Activated naive CD4-positive, alpha-beta T cell treated with anti-CD3 and anti-CD28 coated beads, Interleukin-2, amount 10 ng/mL, durations not matched to agents 7 days and 5 days (primary cell): Measurements from ENCODE around the gene SDF4.
"Not testable (repeated sequence)": the region's sequence is repeated elsewhere in the genome, so short reads cannot be mapped to it uniquely, and the experiment has no call there.

Experiments
- CTCF ChIA-PET: fragments of 350-600 bp; sonication (Branson Sonifier 250); formaldehyde crosslinking; loops from one replicate; lab custom pipeline; 2021; ENCODE audit warnings: antibody characterized with exemption; lab: Charles Lee
- DNase-seq: peaks from one replicate; pipeline ENCODE4 v3.0.0-alpha.2; 2020
- H3K27ac Mint-ChIP-seq: one replicate; pipeline ENCODE4 v1.8.0; 2021; ENCODE audit warnings: mild to moderate bottlenecking, moderate library complexity, mixed read lengths
- H3K27me3 Mint-ChIP-seq: one replicate; pipeline ENCODE4 v1.8.0; 2021; ENCODE audit warnings: mild to moderate bottlenecking, mixed read lengths
- H3K36me3 Mint-ChIP-seq: one replicate; pipeline ENCODE4 v1.8.0; 2021; ENCODE audit warnings: mixed read lengths
- H3K4me1 Mint-ChIP-seq: one replicate; pipeline ENCODE4 v1.8.0; 2021; ENCODE audit warnings: mixed read lengths
- H3K4me3 Mint-ChIP-seq: one replicate; pipeline ENCODE4 v1.8.0; 2021; ENCODE audit warnings: mild to moderate bottlenecking, moderate library complexity, mixed read lengths
- H3K9me3 Mint-ChIP-seq: one replicate; pipeline ENCODE4 v1.8.0; 2021; ENCODE audit warnings: mixed read lengths

SDF4 gene

GRCh38 chr1:1253972-1254666, 22.3 kb upstream of the SDF4 start:
- Mint-ChIP-seq H3K4me1 (peaks cover 22% of the 10 kb centered on the region), H3K27ac (no peak overlapping the region), H3K4me3 (no peak overlapping the region), H3K36me3 (peaks cover 36% of the 10 kb centered on the region), H3K9me3 (no peaks in the 10 kb centered on the region), H3K27me3 (no peaks in the 10 kb centered on the region)
- no peak for DNase-seq
- CTCF ChIA-PET: no interaction called here

- Mint-ChIP-seq H3K27ac (no peak overlapping the region), H3K9me3 (no peaks in the 10 kb centered on the region), H3K27me3 (peaks cover under 1% of the 10 kb centered on the region), H3K4me3 (no peak overlapping the region), H3K4me1 (peaks cover 22% of the 10 kb centered on the region), H3K36me3 (peaks cover 33% of the 10 kb centered on the region)
- no peak for DNase-seq
- CTCF ChIA-PET: no interaction called here
These were observed 21.5 kb upstream of the SDF4 start for GRCh38 chr1:1253314-1253713.

- peaks cover 24% of the 10 kb centered on the region for H3K36me3 Mint-ChIP-seq
- peaks cover 19% of the 10 kb centered on the region for H3K4me1 Mint-ChIP-seq
- peak; percentile 84 for DNase-seq
- peaks cover 23% of the 10 kb centered on the region for H3K27me3 Mint-ChIP-seq
- H3K9me3 Mint-ChIP-seq: no peaks in the 10 kb centered on the region
- H3K27ac Mint-ChIP-seq: peak overlapping the region; percentile 88
- CTCF ChIA-PET: interaction anchor here (1.0 to 2.4 kb wide), 4 partner anchors 16 to 129 kb away, joined by 3 to 26 read pairs (median 4); no protein-coding TSS in a partner anchor
- H3K4me3 Mint-ChIP-seq: peak overlapping the region; percentile 18
These were observed 19.0 kb upstream of the SDF4 start for GRCh38 chr1:1250786-1251284.

GRCh38 chr1:1248009-1248913, 16.5 kb upstream of the SDF4 start:
- H3K4me3 Mint-ChIP-seq, H3K27ac Mint-ChIP-seq, DNase-seq, H3K9me3 Mint-ChIP-seq, CTCF ChIA-PET: not testable (repeated sequence)
- Mint-ChIP-seq H3K4me1 (peaks cover 19% of the 10 kb centered on the region), H3K27me3 (peaks cover 37% of the 10 kb centered on the region), H3K36me3 (peaks cover 11% of the 10 kb centered on the region)

GRCh38 chr1:1247341-1247913, 15.6 kb upstream of the SDF4 start:
- H3K4me1 Mint-ChIP-seq: peaks cover 19% of the 10 kb centered on the region
- CTCF ChIA-PET: no interaction called here
- peaks cover 4% of the 10 kb centered on the region for H3K36me3 Mint-ChIP-seq
- no peak for DNase-seq
- peaks cover 37% of the 10 kb centered on the region for H3K27me3 Mint-ChIP-seq
- no peak overlapping the region for H3K27ac Mint-ChIP-seq
- H3K4me3 Mint-ChIP-seq: no peak overlapping the region
- no peaks in the 10 kb centered on the region for H3K9me3 Mint-ChIP-seq

- no peak for DNase-seq
- CTCF ChIA-PET: no interaction called here
- Mint-ChIP-seq H3K4me1 (peaks cover 16% of the 10 kb centered on the region), H3K27me3 (peaks cover 37% of the 10 kb centered on the region), H3K27ac (no peak within 1 kb of the TSS), H3K9me3 (no peaks in the 10 kb centered on the region), H3K4me3 (no peak within 1 kb of the TSS), H3K36me3 (peaks cover 2% of the 10 kb centered on the region)
These were observed 15.0 kb upstream of the SDF4 start, which contains the start of gene C1QTNF12 for GRCh38 chr1:1246577-1247340. Gene C1QTNF12, minus strand, starts transcription at chr1:1246722. Its CDS starts 32 bp downstream, at chr1:1246690.

GRCh38 chr1:1245817-1246576, 14.2 kb upstream of the SDF4 start:
- DNase-seq: no peak
- peaks cover 14% of the 10 kb centered on the region for H3K4me1 Mint-ChIP-seq
- no peak overlapping the region for H3K27ac Mint-ChIP-seq
- H3K36me3 Mint-ChIP-seq: peaks cover under 1% of the 10 kb centered on the region
- H3K27me3 Mint-ChIP-seq: peaks cover 37% of the 10 kb centered on the region
- CTCF ChIA-PET: no interaction called here
- no peaks in the 10 kb centered on the region for H3K9me3 Mint-ChIP-seq
- no peak overlapping the region for H3K4me3 Mint-ChIP-seq

- no peak overlapping the region for H3K27ac Mint-ChIP-seq
- no peak overlapping the region for H3K4me3 Mint-ChIP-seq
- peaks cover 37% of the 10 kb centered on the region for H3K27me3 Mint-ChIP-seq
- H3K36me3 Mint-ChIP-seq: no peaks in the 10 kb centered on the region
- H3K4me1 Mint-ChIP-seq: peaks cover 7% of the 10 kb centered on the region
- CTCF ChIA-PET: no interaction called here
- H3K9me3 Mint-ChIP-seq: no peaks in the 10 kb centered on the region
- no peak for DNase-seq
These were observed 13.5 kb upstream of the SDF4 start for GRCh38 chr1:1245178-1245816.

- Mint-ChIP-seq H3K27ac (no peak overlapping the region), H3K4me3 (no peak overlapping the region), H3K4me1 (no peaks in the 10 kb centered on the region), H3K27me3 (peaks cover 37% of the 10 kb centered on the region), H3K36me3 (no peaks in the 10 kb centered on the region), H3K9me3 (no peaks in the 10 kb centered on the region)
- no peak for DNase-seq
- CTCF ChIA-PET: no interaction called here
These were observed 12.5 kb upstream of the SDF4 start for GRCh38 chr1:1244192-1244811.

GRCh38 chr1:1243807-1244191, 12.0 kb upstream of the SDF4 start:
- Mint-ChIP-seq H3K27me3 (peaks cover 40% of the 10 kb centered on the region), H3K36me3 (no peaks in the 10 kb centered on the region), H3K9me3 (no peaks in the 10 kb centered on the region), H3K4me3 (no peak overlapping the region), H3K27ac (no peak overlapping the region), H3K4me1 (no peaks in the 10 kb centered on the region)
- no peak for DNase-seq
- CTCF ChIA-PET: no interaction called here

GRCh38 chr1:1243266-1243660, 11.5 kb upstream of the SDF4 start:
- CTCF ChIA-PET: no interaction called here
- no peak overlapping the region for H3K27ac Mint-ChIP-seq
- H3K4me3 Mint-ChIP-seq: no peak overlapping the region
- no peak for DNase-seq
- H3K9me3 Mint-ChIP-seq: no peaks in the 10 kb centered on the region
- peaks cover 41% of the 10 kb centered on the region for H3K27me3 Mint-ChIP-seq
- H3K36me3 Mint-ChIP-seq: no peaks in the 10 kb centered on the region
- H3K4me1 Mint-ChIP-seq: no peaks in the 10 kb centered on the region

GRCh38 chr1:1242461-1243265, 10.9 kb upstream of the SDF4 start:
- no peak for DNase-seq
- Mint-ChIP-seq H3K27me3 (peaks cover 35% of the 10 kb centered on the region), H3K4me3 (no peak overlapping the region), H3K9me3 (no peaks in the 10 kb centered on the region), H3K27ac (no peak overlapping the region), H3K4me1 (no peaks in the 10 kb centered on the region), H3K36me3 (no peaks in the 10 kb centered on the region)
- CTCF ChIA-PET: interaction anchor here (0.8 kb wide), 1 partner anchor 120 kb away, joined by 5 read pairs; no protein-coding TSS in a partner anchor
